GM12801 (cell line): ENCODE data around the gene OR7C2.

ENCODE experiments used
- TF ChIP-seq, protein P1 (sequence below): IDR thresholded peaks from one replicate; pipeline ENCODE4 v1.5.1; 2011; ENCODE audit warnings: control low read depth; ENCODE audit not compliant: insufficient read length; ENCODE audit errors: extremely low read depth

OR7C2 gene

DNA sequence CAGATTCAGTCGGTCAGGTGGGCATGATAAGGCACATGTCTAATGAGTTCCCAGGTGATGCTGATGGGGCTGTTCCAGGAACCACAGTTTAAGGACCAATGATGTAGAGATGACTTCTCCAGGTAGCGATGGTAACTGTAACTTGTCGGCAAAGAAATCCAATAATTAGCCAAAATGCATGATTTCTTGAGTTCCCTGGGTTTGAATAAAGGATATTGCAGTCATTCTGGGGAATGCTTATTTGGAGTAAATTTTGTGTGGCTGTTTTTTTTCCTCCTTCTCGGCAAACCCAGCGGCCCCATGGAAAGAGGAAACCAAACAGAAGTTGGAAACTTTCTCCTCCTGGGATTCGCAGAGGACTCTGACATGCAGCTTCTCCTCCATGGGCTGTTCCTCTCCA, at the start of gene OR7C2:
Gene OR7C2 (plus strand): TSS at position 301 of the 400 bp plus-strand sequence. CDS start 0 bp downstream, at position 301.
- TF ChIP-seq, protein P1, sequence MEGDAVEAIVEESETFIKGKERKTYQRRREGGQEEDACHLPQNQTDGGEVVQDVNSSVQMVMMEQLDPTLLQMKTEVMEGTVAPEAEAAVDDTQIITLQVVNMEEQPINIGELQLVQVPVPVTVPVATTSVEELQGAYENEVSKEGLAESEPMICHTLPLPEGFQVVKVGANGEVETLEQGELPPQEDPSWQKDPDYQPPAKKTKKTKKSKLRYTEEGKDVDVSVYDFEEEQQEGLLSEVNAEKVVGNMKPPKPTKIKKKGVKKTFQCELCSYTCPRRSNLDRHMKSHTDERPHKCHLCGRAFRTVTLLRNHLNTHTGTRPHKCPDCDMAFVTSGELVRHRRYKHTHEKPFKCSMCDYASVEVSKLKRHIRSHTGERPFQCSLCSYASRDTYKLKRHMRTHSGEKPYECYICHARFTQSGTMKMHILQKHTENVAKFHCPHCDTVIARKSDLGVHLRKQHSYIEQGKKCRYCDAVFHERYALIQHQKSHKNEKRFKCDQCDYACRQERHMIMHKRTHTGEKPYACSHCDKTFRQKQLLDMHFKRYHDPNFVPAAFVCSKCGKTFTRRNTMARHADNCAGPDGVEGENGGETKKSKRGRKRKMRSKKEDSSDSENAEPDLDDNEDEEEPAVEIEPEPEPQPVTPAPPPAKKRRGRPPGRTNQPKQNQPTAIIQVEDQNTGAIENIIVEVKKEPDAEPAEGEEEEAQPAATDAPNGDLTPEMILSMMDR, result no peak

DNA sequence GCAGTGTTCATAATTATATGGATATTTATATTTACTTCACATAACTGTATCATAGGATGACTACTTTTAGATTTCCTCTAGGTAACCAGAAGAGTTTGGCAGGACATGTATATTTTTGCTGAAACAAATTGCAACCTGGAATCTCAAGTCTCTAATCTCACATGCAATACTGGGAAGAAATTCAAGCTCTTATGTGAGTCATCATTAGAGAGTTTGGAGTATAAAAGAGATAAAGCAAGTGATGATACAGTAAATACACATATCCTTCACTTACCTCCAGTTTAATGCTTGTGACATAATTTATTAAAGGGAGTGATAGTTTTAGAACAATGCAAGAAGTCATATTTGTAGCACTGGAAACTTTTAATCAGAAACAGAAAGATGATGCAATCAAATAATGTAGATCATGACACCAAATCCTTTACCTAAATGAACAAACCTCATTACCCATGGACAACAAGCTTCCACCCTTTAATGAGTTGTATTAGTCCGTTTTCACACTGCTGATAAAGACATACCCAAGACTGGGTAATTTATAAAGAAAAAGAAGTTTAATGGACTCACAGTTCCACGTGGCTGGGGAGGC, 39.5 kb upstream of the OR7C2 start:
- TF ChIP-seq, protein P1, result no peak

DNA sequence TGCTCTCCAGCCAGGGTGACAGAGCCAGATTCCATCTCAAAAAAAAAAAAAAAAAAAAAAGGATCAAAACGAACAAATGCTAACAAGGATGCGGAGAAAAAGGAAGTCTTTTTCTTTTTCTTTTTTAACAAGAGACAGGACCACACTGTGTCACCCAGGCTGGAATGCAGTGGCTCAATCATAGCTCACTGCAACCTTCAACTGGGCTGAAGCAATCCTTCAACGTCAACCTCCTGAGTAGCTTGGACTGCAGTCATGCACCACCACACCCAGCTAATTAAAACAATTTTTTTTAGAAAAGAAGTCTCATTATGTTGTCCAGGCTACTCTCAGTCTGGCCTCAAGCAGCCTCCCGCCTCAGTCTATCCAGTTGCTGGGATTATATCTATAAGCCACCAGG, 34.6 kb upstream of the OR7C2 start:
- TF ChIP-seq, protein P1, result no peak

DNA sequence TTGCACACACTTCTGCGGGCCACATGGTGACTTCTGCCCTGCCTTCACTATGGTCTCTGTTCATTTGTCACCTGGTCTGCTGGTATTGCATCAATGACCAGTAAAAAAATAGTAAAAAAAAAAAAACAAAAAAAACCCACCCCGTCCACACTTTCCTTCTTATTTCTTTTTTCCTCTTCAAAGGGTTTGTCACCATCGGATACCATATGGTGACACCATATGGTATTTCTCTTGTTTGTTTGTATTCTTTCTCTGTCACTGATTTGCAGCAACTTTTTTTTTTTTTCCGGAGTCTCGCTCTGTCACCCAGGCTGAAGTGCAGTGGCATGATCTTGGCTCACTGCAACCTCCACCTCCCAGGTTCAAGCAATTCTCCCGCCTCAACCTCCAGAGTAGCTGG, 26.2 kb upstream of the OR7C2 start:
- TF ChIP-seq, protein P1, result no peak

DNA sequence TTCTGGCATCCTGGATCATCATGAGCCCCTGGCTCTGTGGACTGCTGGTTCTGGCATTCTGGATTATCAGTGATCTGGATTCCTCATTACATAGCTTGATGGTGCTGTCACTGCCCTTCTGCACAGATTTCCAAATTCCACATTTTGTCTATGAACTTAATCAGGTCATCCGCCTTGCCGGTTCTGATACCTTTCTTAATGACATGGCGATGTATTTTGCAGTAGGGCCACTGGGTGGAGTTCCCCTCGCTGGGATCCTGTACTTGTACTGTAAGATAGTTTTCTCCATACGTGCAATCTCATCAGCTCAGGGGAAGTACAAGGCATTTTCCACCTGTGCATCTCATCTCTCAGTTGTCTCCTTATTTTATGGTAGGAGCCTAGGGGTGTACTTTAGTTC, 24.4 kb upstream of the OR7C2 start:
- TF ChIP-seq, protein P1, result no peak

DNA sequence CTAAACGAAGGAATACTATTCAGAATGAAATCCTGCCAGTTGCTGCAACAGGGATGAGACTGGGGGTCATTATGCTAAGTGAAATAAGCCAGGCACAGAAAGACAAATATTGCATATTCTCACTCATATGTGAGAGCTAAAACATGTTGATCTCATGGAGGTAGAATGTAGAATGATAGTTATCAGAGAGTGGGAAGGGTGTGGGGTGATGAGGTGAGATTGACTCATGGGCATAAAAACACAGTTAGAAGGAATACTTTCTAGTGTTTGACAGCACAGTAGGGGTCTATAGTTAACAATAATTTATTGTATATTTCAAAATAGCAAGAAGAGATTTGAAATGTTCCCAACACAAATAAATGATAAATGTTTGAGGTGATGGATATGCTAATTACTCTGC, 7.8 kb upstream of the OR7C2 start:
- TF ChIP-seq, protein P1, result no peak

DNA sequence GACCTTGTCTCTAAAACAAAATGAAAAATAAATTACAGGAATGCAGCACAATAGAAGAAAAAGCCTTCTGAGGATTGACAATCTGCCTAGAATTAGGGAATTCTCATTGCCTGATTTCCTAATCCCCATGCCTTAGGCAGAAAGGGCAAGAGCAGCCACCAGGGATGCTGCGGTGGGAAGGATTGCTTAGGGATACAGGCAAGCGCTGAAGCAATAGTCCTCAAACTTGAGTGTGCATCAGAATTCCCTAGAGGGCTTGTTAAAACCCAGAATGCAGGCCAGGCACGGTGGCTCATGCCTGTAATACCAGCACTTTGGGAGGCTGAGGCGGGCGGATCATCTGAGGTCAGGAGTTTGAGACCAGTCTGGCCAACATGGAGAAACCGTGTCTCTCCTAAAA, 1.0 kb upstream of the OR7C2 start:
- TF ChIP-seq, protein P1, result no peak
